GM18505 (cell line): ENCODE measurements around the gene PCDHAC1.
"Not testable (repeated sequence)": the region's sequence is repeated elsewhere in the genome, so short reads cannot be mapped to it uniquely, and the experiment has no call there.

Experiments
- ATAC-seq: cut with Tn5 transposase; IDR thresholded peaks from one replicate; pipeline ENCODE4 v1.9.1; 2021; ENCODE audit not compliant: unreplicated experiment
- POLR2A ChIP-seq: IDR thresholded peaks from 4 replicates; pipeline ENCODE4 v1.6.1; 2011; ENCODE audit warnings: borderline replicate concordance; ENCODE audit not compliant: insufficient read depth, insufficient read length; ENCODE audit errors: extremely low read depth

The PCDHAC1 gene, protein sequence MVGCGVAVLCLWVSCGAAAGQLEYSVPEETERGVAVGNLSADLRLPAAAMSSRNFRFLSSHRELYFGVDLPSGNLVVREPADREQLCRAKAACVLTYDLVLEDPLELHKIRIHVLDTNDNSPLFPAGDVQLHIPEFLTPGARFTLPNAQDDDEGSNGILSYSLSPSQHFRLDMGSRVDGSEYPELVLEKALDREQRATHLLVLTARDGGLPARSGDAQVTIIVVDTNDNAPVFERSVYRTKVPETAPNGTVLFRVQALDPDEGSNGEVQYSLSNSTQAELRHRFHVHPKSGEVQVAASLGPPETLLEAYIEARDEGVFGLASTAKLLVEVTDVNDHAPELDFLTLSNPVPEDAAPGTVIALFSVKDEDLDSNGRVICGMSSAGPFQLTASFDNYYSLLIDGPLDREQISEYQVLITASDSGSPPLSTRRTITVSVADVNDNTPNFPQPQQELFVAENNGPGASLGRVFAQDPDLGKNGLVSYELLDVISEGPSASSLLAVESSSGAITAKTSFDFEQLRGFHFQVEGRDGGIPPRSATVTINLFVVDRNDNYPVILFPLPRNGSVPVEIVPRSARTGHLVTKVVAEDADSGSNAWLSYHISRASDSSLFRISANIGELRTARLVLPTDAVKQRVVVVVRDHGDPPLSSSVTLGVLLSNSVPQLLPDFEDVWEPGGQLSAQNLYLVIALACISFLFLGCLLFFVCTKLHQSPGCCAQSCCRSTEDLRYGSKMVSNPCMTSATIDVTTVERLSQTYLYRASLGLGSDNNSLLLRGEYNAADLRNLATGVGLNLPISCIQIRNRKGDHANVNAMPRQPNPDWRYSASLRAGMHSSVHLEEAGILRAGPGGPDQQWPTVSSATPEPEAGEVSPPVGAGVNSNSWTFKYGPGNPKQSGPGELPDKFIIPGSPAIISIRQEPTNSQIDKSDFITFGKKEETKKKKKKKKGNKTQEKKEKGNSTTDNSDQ

DNA sequence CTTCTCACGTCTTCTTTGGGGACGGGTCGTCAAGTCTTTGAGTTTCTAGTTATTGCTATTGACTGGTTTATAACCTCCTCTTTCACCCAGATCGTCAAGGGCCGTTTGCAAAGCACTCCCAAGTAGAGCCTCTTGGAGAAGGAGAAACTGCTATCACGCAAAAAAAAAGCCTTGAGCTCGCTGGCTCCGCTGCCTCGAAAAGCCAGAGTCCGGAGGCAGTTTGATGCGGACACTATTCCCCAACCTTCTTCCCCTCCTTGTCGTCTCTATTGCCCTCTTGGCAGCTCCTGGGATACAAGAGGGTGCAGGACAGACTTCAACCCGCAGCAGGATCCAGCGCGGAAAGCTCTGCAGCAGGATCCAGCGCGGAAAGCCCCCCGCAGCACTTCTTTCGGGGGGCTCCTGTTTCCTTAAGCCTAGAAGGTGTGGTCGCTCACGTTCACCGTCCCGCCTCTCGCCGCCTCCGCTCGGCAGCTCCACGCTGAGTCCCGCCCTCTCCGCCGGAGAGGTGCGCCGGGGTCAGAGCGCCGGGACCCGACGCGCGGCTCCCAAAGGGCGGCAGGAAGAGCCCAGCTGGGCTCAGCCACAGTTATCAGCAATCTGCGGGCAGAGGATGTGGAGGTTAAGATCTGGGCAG is at the start of gene PCDHAC1:
Gene PCDHAC1, plus strand, starts transcription at position 494 of the 637 bp plus-strand sequence. CDS start 594 bp downstream, outside the sequence.
- no peak for TF ChIP-seq POLR2A
- no peak for ATAC-seq

DNA sequence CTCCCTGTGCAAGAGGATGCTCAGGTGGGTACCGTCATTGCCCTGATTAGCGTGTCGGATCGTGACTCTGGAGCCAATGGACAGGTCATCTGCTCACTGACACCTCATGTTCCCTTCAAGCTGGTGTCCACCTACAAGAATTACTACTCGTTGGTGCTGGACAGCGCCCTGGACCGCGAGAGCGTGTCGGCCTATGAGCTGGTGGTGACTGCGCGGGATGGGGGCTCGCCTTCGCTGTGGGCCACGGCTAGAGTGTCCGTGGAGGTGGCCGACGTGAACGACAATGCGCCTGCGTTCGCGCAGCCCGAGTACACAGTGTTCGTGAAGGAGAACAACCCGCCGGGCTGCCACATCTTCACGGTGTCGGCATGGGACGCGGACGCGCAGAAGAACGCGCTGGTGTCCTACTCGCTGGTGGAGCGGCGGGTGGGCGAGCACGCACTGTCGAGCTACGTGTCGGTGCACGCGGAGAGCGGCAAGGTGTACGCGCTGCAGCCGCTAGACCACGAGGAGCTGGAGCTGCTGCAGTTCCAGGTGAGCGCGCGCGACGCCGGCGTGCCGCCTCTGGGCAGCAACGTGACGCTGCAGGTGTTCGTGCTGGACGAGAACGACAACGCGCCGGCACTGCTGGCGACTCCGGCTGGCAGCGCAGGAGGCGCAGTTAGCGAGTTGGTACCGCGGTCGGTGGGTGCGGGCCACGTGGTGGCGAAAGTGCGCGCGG is 49.4 kb upstream of the PCDHAC1 start:
- not testable (repeated sequence) for ATAC-seq

DNA sequence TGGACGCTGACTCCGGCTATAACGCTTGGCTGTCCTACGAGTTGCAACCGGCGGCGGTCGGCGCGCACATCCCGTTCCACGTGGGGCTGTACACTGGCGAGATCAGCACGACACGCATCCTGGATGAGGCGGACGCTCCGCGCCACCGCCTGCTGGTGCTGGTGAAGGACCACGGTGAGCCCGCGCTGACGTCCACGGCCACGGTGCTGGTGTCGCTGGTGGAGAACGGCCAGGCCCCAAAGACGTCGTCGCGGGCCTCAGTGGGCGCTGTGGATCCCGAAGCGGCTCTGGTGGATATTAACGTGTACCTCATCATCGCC is 48.9 kb upstream of the PCDHAC1 start:
- ATAC-seq, result no peak
- no peak for TF ChIP-seq POLR2A

DNA sequence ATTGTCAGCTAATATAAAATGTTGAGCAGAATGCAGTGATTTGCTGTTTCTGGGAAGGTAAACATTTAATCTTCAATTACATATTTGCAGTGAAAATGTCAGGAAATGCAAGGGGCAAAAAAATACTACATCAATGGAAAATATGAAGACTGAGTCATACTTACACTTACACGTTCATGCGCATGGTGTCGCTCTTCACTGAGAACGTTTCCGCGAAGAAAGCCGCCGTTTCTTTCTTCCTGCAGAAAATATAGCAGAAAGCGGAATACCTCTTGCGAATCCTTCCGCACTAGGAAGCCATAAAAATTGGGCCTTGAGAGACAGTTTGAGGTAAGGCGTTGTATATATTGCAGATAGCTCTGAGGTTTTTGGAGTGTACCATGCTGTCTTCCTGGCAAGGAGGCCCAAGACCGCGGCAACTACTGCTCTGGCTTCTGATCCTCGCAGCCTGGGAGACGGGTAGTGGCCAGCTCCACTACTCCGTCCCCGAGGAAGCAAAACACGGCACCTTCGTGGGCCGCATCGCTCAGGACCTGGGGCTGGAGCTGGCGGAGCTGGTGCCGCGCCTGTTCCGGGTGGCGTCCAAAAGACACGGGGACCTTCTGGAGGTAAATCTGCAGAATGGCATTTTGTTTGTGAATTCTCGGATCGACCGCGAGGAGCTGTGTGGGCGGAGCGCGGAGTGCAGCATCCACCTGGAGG is 44.1 kb upstream of the PCDHAC1 start, which contains the start of gene PCDHA13:
Gene PCDHA13, plus strand, starts transcription at position 236 of the 702 bp plus-strand sequence. Its CDS starts 145 bp downstream, at position 381.
- no peak for ATAC-seq
- no peak for TF ChIP-seq POLR2A

DNA sequence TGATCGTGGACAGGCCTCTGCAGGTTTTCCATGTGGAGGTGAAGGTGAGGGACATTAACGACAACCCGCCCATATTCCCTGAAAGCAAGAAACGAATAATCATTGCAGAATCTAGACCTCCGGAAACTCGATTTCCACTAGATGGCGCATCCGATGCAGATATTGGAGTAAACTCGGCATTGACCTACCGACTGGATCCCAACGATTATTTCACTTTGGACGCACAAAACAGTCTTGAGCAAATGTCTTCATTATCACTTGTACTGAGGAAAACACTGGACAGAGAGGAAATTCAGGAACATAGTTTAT is 43.6 kb upstream of the PCDHAC1 start:
- ATAC-seq, result no peak
- TF ChIP-seq POLR2A, result no peak

DNA sequence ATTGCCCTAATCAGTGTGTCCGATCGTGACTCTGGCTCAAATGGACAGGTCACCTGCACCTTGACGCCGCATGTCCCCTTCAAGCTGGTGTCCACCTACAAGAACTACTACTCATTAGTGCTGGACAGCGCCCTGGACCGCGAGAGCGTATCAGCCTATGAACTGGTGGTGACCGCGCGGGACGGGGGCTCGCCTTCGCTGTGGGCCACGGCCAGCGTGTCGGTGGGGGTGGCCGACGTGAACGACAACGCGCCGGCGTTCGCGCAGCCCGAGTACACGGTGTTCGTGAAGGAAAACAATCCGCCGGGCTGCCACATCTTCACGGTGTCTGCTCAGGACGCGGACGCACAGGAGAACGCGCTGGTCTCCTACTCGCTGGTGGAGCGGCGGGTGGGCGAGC is 42.7 kb upstream of the PCDHAC1 start:
- no peak for ATAC-seq
- no peak for TF ChIP-seq POLR2A

DNA sequence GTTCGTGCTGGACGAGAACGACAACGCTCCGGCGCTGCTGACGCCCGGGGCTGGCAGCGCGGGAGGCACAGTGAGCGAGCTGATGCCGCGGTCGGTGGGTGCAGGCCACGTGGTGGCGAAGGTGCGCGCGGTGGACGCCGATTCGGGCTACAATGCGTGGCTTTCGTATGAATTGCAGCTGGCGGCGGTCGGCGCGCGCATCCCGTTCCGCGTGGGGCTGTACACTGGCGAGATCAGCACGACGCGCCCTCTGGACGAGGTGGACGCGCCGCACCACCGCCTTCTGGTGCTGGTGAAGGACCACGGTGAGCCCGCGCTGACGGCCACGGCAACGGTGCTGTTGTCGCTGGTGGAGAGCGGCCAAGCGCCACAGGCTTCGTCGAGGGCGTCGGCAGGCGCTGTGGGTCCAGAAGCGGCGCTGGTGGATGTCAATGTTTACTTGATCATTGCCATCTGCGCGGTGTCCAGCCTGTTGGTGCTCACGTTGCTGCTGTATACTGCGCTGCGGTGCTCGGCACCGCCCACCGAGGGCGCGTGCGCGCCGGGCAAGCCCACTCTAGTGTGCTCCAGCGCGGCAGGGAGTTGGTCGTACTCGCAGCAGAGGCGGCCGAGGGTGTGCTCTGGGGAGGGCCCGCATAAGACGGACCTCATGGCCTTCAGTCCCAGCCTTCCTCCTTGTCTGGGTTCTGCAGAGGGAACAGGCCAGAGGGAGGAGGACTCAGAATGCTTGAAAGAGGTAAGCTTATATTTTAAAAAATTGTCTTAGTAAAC is 42.0 kb upstream of the PCDHAC1 start:
- no peak for ATAC-seq
- TF ChIP-seq POLR2A, result no peak

DNA sequence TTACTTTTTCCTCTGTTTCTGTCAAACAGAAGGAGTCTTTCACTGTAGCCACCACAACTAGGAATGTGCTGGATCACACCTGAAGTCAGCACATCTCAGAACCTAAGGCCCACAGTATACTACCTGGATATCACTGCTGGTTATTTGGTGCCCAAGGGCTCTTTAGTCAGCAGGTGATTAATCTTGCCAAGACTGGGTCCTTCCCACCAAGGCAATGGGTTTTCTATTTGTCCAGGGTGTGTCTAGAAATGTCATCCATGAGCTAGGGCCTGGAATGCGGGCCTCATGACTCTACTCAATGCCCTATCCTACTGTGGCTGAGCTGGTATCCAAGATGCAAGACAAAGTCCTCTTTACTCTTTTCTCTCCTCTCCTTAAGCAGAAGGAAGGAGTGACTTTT is 9.8 kb upstream of the PCDHAC1 start:
- ATAC-seq, result no peak
- no peak for TF ChIP-seq POLR2A

DNA sequence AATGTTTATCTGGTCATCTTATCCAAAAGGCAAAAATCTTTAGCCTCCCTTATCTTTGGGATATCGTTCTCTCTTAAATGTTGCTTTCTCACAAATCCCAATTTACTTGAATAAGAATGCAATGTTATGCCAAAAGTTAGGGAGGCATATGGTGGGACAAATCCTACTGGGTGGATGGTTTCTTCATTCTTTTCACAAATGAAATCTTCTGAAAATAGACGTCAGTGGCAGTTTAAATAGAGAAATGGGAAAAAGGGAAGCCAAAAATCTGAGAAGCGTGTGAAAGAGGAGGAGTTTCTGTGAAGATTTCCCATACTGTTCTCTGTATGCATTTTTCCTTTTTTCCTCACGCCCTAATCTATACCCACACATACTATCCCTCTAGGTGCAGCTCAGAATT is 2.5 kb upstream of the PCDHAC1 start:
- no peak for ATAC-seq
- no peak for TF ChIP-seq POLR2A

DNA sequence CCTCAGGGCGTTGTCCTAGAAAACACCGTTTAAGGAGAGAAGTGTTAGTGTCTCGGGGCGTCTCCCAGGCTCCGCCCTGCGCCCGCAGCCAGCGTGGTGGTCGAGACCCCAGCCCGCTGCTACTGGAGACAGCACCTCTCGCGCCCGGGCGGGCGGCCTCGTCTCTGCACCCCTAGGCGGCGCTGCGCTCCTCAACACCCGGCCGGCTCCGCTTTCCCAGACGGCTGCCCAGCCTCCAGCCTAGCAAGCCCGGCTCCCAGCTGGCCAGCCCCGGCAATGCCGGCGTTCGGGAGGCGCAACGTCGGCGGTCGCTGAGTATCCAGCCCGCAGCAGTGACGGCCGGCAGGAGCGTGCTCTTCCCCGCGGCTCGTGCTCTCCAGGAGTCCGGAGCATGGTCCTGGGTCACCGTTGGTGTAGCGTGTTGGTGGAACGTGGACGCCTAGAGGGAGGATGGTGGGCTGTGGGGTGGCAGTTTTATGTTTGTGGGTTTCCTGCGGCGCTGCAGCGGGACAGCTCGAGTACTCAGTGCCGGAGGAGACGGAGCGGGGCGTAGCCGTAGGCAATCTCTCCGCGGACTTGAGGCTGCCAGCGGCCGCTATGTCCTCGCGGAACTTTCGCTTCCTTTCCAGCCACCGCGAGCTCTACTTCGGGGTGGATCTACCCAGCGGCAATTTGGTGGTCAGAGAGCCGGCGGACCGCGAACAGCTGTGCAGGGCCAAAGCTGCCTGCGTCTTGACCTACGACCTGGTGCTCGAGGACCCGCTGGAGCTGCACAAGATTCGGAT is 536 bp downstream of the PCDHAC1 start:
- no peak for TF ChIP-seq POLR2A
- no peak for ATAC-seq

DNA sequence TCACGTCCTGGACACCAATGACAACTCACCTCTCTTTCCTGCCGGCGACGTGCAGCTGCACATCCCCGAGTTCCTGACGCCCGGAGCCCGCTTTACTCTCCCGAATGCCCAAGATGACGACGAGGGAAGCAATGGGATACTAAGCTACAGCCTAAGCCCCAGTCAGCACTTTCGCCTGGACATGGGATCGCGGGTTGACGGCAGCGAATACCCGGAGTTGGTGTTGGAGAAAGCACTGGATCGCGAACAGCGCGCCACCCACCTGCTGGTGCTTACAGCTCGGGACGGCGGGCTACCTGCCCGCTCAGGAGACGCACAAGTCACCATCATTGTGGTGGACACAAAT is 1.1 kb downstream of the PCDHAC1 start:
- no peak for ATAC-seq

More for the DNA sequence above, 1.1 kb downstream of the PCDHAC1 start:
- TF ChIP-seq POLR2A, result no peak
